Calu3 (cell line): ENCODE measurements around the gene PAX3. TPM values are rescaled to one million over a fixed set of nuclear protein-coding genes. Genes with fewer than 3 reads are reported as not detected.

Experiments
- BruUV-seq: library from RNA; stranded (reverse); fragments of 400-500 nt; replicated peaks from 2 replicates; lab custom pipeline; 2021; lab: Mats Ljungman, UMichigan
- CTCF ChIA-PET: fragments of 300-600 bp; sonication (Branson Sonifier 250); formaldehyde crosslinking; loops from one replicate; lab custom pipeline; 2022; ENCODE audit warnings: antibody characterized with exemption; lab: Charles Lee
- DNase-seq: peaks from one replicate; pipeline ENCODE4 v3.0.0; 2022
- H3K27ac Mint-ChIP-seq: one replicate; pipeline ENCODE4 v1.8.0; 2022; ENCODE audit warnings: mixed read lengths; ENCODE audit not compliant: unreplicated experiment
- H3K27me3 Mint-ChIP-seq: one replicate; pipeline ENCODE4 v1.8.0; 2022; ENCODE audit warnings: mixed read lengths; ENCODE audit not compliant: unreplicated experiment
- H3K36me3 Mint-ChIP-seq: one replicate; pipeline ENCODE4 v1.8.0; 2022; ENCODE audit warnings: mild to moderate bottlenecking, moderate library complexity, mixed read lengths; ENCODE audit not compliant: insufficient read depth, unreplicated experiment
- H3K4me1 Mint-ChIP-seq: one replicate; pipeline ENCODE4 v1.8.0; 2022; ENCODE audit warnings: mild to moderate bottlenecking, low read depth, mixed read lengths; ENCODE audit not compliant: unreplicated experiment
- H3K4me3 Mint-ChIP-seq: one replicate; pipeline ENCODE4 v1.8.0; 2022; ENCODE audit warnings: mild to moderate bottlenecking, low read depth, moderate library complexity, mixed read lengths; ENCODE audit not compliant: unreplicated experiment
- H3K9me3 Mint-ChIP-seq: one replicate; pipeline ENCODE4 v1.8.0; 2022; ENCODE audit warnings: low read depth, mixed read lengths; ENCODE audit not compliant: unreplicated experiment
- intact Hi-C: fragments of 100-400 bp; cut with micrococcal nuclease; formaldehyde crosslinking; loops from one replicate; pipeline ENCODE4 v1.10.0; 2022; ENCODE audit not compliant: unreplicated experiment
- total RNA-seq: library from RNA; stranded (reverse); gene quantifications from 2 replicates; pipeline ENCODE4 v1.2.3, GENCODE V29; 2022
- TF ChIP-seq, protein P1 (sequence below): fragments of 200-600 bp; IDR thresholded peaks from one replicate; pipeline ENCODE4 v1.8.0; 2022; ENCODE audit warnings: antibody characterized with exemption; ENCODE audit not compliant: unreplicated experiment

Gene PAX3
- total RNA-seq, 1 experiment from 2014 or later, result not detected

DNA sequence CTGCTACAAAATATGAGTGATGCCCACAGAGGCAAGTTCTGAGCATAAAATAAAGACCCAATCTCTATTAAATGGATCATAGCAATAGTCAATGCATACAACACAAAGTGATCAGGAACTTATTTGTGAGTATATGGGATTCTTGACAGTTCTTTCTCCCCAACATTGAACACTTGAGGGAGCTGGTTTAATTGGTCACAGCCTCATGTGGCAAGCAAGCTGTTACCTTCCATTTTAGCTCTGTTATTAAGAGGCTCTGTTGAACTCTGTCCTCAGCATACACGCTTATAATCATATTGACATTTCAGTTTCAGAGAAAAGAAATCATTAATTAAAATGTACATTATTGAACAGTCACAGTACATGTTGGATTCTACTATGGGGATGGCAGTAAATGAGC lies 37.6 kb upstream of the PAX3 start:
- H3K4me1 Mint-ChIP-seq, result no peaks in the 10 kb centered on the region
- no peaks in the 10 kb centered on the region for H3K36me3 Mint-ChIP-seq
- intact Hi-C loops, result no loop called here
- BruUV-seq, result no TSS peak
- no peak overlapping the region for H3K4me3 Mint-ChIP-seq
- CTCF ChIA-PET, result interaction anchor here (0.6 to 2.2 kb wide), 5 partner anchors 11 to 734 kb away, joined by 3 to 8 read pairs (median 3); no protein-coding TSS in a partner anchor
- DNase-seq, result no peak
- peaks cover 2% of the 10 kb centered on the region for H3K9me3 Mint-ChIP-seq
- TF ChIP-seq, protein P1, sequence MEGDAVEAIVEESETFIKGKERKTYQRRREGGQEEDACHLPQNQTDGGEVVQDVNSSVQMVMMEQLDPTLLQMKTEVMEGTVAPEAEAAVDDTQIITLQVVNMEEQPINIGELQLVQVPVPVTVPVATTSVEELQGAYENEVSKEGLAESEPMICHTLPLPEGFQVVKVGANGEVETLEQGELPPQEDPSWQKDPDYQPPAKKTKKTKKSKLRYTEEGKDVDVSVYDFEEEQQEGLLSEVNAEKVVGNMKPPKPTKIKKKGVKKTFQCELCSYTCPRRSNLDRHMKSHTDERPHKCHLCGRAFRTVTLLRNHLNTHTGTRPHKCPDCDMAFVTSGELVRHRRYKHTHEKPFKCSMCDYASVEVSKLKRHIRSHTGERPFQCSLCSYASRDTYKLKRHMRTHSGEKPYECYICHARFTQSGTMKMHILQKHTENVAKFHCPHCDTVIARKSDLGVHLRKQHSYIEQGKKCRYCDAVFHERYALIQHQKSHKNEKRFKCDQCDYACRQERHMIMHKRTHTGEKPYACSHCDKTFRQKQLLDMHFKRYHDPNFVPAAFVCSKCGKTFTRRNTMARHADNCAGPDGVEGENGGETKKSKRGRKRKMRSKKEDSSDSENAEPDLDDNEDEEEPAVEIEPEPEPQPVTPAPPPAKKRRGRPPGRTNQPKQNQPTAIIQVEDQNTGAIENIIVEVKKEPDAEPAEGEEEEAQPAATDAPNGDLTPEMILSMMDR, result no peak
- no peak overlapping the region for H3K27ac Mint-ChIP-seq
- no peaks in the 10 kb centered on the region for H3K27me3 Mint-ChIP-seq

DNA sequence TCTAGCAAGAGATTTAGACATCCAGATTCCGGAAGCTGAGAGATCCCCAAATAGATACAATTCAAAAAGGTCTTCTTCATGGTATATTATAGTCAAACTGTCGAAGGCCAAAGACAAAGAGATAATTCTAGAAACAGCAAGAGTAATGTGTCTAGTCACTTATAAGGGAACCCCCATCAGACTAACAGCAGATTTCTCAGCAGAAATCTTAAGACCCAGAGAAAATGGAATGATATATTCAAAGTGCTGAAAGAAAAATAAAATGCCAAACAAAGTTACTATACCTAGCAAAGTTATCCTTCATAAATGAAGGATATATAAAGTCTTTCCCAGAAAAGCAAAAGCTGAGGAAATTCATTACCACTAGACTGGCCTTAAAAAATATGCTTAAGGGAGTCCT lies 36.1 kb upstream of the PAX3 start:
- intact Hi-C loops, result no loop called here
- Mint-ChIP-seq H3K4me1 (no peaks in the 10 kb centered on the region), H3K27ac (no peak overlapping the region), H3K9me3 (peaks cover 2% of the 10 kb centered on the region), H3K36me3 (no peaks in the 10 kb centered on the region), H3K4me3 (no peak overlapping the region), H3K27me3 (no peaks in the 10 kb centered on the region)
- TF ChIP-seq, protein P1, result no peak
- no TSS peak for BruUV-seq
- DNase-seq, result no peak
- CTCF ChIA-PET, result no interaction called here

DNA sequence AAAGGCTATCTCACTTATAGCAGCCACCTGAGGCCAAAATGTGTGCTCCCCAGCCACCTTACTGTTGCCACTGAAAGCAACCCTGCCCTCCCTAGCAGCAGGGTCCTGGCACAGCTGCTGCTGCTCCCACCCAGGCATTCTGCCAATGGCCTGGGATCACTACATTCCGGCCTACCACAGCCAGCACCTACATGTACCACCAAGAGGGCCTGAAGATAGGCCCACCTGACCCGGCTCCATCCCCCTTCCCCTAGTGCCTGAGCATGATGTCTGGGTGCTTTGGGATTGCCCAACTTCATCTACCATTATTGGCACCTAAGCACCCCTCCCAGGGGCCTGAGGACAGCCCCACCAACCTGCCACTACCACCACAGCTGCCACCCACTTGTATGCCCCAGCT lies 34.6 kb upstream of the PAX3 start:
- no peak overlapping the region for H3K4me3 Mint-ChIP-seq
- H3K36me3 Mint-ChIP-seq, result no peaks in the 10 kb centered on the region
- H3K27ac Mint-ChIP-seq, result no peak overlapping the region
- no peaks in the 10 kb centered on the region for H3K4me1 Mint-ChIP-seq
- TF ChIP-seq, protein P1, result no peak
- H3K9me3 Mint-ChIP-seq, result peaks cover 2% of the 10 kb centered on the region
- intact Hi-C loops, result no loop called here
- no peak for DNase-seq
- CTCF ChIA-PET, result no interaction called here
- BruUV-seq, result no TSS peak
- H3K27me3 Mint-ChIP-seq, result no peaks in the 10 kb centered on the region

DNA sequence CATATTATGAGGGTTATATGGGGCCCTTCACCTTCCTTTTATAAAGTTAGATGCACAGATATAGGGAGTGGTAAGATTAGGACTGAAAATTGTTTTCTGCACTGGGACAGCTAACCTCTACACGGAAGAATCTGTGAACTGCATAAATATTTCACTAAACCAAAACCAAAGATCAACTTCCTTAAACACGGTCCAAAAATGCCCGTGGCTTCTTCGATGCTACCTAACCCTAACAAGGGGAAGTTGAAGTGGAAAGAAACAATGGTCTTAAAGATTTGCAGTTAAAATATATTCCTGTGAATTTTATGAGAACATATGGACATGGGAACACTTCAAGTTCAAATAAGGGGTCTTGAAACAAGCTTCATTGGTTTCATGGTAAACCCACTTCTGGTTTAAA lies 33.3 kb upstream of the PAX3 start:
- no peaks in the 10 kb centered on the region for H3K4me1 Mint-ChIP-seq
- no peak for DNase-seq
- no TSS peak for BruUV-seq
- no peak overlapping the region for H3K27ac Mint-ChIP-seq
- H3K4me3 Mint-ChIP-seq, result no peak overlapping the region
- H3K9me3 Mint-ChIP-seq, result peaks cover 2% of the 10 kb centered on the region
- intact Hi-C loops, result no loop called here
- CTCF ChIA-PET, result interaction anchor here (0.6 to 0.7 kb wide), 2 partner anchors 22 to 94 kb away, joined by 5 to 7 read pairs; no protein-coding TSS in a partner anchor
- TF ChIP-seq, protein P1, result no peak
- no peaks in the 10 kb centered on the region for H3K36me3 Mint-ChIP-seq
- no peaks in the 10 kb centered on the region for H3K27me3 Mint-ChIP-seq
